ENCODE measurements around the gene TAF6. TPM values are rescaled to one million over a fixed set of nuclear protein-coding genes. Genes with fewer than 3 reads are reported as not detected.
A peak's percentile ranks its signal among the peaks of the same experiment; 100 is the strongest.

Gene TAF6
- total RNA-seq, 3 donors from 2014 or later, result 31.6 to 62.5 (median 34.2) TPM

- DNase-seq, result peak in 2 of 3 donors; percentile 54 to 72
- Histone ChIP-seq H3K4me1 (ENCODE audit: low read depth) (peaks cover 53% of the 10 kb centered on the region), H3K36me3 (ENCODE audit: low read depth) (no peaks in the 10 kb centered on the region), H3K9me3 (no peaks in the 10 kb centered on the region), H3K4me3 (peak overlapping the region; percentile 75)
- intact Hi-C loops (cut with DNase I, micrococcal nuclease), result no loop called here
- ATAC-seq, result peak; percentile 37
- TF ChIP-seq CTCF (IDR thresholded peaks at IDR 0.05), result no peak
Measured at GRCh38 chr7:100157334-100158228, 38.4 kb upstream of the TAF6 start.

- DNase-seq, result no peak
- Histone ChIP-seq H3K4me1 (ENCODE audit: low read depth) (peaks cover 58% of the 10 kb centered on the region), H3K9me3 (no peaks in the 10 kb centered on the region), H3K4me3 (no peak overlapping the region), H3K36me3 (ENCODE audit: low read depth) (no peaks in the 10 kb centered on the region)
- TF ChIP-seq CTCF (IDR thresholded peaks at IDR 0.05), result no peak
- intact Hi-C loops (cut with DNase I, micrococcal nuclease), result no loop called here
- ATAC-seq, result no peak
Measured at GRCh38 chr7:100157069-100157333, 37.8 kb upstream of the TAF6 start.

- Histone ChIP-seq H3K4me3 (no peak overlapping the region), H3K36me3 (ENCODE audit: low read depth) (no peaks in the 10 kb centered on the region), H3K9me3 (no peaks in the 10 kb centered on the region), H3K4me1 (ENCODE audit: low read depth) (peaks cover 63% of the 10 kb centered on the region)
- intact Hi-C loops (cut with DNase I, micrococcal nuclease), result no loop called here
- TF ChIP-seq CTCF (IDR thresholded peaks at IDR 0.05), result no peak
- no peak for ATAC-seq
- peak in 1 of 3 donors; percentile 55 for DNase-seq
Measured at GRCh38 chr7:100156331-100157068, 37.3 kb upstream of the TAF6 start.

GRCh38 chr7:100155553-100156317, 36.6 kb upstream of the TAF6 start:
- Histone ChIP-seq H3K4me3 (no peak overlapping the region), H3K4me1 (ENCODE audit: low read depth) (peaks cover 66% of the 10 kb centered on the region), H3K36me3 (ENCODE audit: low read depth) (no peaks in the 10 kb centered on the region), H3K9me3 (no peaks in the 10 kb centered on the region)
- intact Hi-C loops (cut with DNase I, micrococcal nuclease), result no loop called here
- peak in 1 of 3 donors; percentile 58 for DNase-seq
- no peak for TF ChIP-seq CTCF (IDR thresholded peaks at IDR 0.05)
- ATAC-seq, result no peak

- intact Hi-C loops (cut with DNase I, micrococcal nuclease), result no loop called here
- no peaks in the 10 kb centered on the region for H3K36me3 ChIP-seq (ENCODE audit: low read depth)
- H3K4me3 ChIP-seq, result no peak overlapping the region
- ATAC-seq (peak; percentile 56), DNase-seq (peak; percentile 82 to 86 (median 83))
- H3K4me1 ChIP-seq (ENCODE audit: low read depth), result peaks cover 75% of the 10 kb centered on the region
- H3K9me3 ChIP-seq, result no peaks in the 10 kb centered on the region
- TF ChIP-seq CTCF (IDR thresholded peaks at IDR 0.05), result no peak
Measured at GRCh38 chr7:100154651-100155491, 35.7 kb upstream of the TAF6 start.

Measured in mucosa of descending colon (tissue), 3 donors.